Measurements from ENCODE around the gene ACAP3.

The ACAP3 gene

GRCh38 chr1:1298861-1299685, 8.7 kb downstream of the ACAP3 start:
- no peak for DNase-seq

- DNase-seq = no peak
These were observed 9.8 kb downstream of the ACAP3 start for GRCh38 chr1:1297802-1298424.

DNA sequence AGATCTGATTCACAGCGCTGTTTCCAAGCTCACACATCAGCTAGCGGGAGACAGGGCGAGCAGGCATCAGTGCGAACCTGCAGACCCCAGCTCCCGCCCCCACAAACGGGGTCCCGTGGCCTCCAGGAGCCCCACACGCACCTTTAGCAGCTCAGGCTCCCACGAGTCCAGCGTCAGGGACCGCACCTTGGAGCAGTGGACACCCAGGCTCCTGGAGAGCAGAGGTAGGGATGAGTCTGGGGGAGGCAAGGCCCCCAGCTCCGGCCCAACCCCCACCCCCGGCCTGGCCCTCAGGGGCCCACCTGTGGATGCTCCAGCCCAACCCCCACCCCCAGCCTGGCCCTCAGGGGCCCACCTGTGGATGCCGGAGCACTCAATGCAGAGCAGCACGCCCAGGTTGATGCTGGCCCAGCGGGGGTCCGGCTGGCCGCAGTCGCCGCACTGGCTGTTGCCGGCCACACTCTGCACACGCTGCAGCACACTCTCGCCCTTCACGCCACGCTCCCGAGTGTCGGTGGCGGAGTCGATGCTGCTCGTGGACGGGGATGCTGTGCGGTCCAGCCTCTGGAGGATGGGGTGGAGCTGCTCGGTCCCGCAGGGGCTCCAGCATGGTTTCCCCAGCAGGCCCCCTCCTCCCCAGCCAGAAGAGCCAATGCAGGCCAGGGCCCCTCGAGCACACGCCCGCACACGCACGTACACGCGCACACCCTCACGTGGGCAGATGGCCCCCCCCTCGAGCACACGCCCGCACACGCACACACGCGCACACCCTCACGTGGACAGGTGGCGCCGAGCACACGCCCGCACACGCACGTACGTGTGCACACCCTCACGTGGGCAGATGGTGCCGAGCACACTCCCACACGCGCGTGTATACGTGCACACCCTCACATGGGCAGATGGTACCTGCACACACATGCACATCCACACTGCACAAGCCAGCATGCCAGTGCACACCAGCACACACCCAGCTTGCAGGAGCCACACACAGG, 11.4 kb downstream of the ACAP3 start:
- DNase-seq = no peak

DNA sequence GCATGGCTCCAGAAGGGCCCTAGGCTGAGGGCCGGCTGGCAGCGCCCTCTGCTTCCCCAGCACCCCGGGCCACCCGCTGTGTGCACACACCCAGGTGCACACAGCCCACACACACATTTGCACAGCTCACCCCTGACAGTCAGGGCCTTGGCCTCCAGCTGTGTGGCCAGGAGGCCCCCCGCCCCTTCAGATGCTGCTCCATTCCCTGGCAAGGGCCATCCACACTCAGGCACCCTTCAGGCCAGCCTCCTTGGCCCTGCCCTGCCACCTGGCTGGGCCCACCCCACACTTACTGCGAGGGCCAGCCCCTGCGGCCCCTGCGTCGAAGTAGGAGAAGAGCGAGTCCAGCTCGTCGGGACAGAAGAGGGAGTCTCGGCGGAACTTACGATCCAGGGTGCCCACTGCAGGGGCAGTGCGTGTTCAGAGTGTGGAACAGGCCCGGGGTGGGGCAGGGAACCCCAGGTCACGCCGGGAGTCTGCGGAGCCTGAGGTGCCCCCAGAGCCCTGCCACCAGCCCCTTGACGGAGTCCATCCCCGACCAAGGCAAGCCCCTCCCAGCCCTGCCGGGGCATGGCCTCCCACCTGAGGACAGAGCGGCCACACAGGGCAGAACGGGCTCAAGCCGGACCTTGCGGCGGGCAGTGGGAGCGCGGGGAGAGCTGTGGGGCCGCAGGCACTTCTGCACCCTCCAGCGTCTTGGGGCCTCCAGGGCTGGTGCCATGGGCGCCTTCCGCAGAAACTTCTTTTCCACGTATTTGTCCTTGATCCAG, 12.4 kb downstream of the ACAP3 start:
- no peak for DNase-seq

- DNase-seq = no peak
These were observed 13.4 kb downstream of the ACAP3 start for GRCh38 chr1:1294250-1294890.

DNA sequence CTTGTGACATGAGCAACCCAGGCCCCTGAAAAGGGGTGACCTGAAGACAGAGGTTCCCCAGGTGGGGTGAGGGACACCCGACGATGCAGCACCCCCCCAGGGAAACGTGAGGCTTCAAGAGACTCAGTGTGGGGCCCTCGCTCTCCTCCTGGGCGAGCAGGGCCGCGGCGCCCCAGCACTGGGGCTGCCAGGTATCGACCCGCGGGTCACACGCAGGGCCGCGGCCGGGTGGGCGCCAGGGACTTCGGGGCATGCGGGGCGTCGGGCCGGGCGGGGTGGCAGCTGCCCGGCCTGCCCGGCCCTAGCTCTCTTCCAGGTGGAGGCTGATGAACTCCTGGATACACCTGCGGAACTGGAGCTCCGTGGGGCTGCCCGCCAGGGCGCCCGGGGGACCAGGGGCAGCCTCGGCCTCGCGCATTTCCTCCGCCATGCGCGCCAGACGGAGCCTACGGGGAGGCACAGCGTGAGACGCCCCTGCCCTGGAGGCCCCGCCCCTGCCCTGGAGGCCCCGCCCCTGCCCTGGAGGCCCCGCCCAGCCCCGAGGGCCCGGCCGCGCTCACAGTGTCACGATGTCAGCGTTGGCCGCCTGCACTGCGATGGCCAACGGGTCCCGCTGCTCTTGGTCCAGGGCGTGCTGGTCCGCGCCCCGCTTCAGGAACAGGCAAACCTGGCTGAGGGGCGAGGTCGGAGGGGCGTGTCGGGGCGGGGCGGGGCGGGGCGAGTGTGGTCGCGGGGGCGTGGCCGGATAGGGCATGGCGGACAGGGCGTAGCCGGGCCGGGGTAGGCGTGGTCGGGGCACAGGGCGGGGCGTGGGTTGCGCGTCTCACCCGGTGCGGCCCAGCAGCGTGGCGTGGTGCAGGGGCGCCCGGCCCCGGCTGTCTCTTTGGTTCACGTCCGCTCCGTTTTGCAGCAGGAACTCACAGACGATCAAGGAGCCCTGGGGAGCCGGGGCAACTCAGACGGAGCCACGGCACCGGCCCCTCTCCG, 14.2 kb downstream of the ACAP3 start:
- no peak for DNase-seq

DNA sequence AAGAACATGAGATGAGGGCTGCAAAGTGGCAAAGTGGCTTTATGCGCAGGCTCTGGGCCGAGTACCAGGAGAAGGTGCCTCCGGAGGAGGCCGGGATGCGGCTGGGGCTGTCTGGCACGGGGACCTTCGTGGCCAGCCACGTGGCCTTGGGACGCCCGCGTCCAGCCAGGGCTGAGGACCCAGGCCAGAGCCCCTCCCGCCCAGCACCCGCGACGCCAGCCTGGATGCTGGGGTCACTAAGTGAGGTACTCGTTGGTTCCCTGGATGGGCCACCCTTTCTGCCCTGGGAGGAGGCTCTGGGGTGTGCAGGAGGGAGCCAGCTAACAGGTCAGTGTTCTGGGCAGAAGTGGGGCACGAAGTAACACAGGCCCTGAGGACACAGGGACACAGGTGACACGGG, 14.9 kb downstream of the ACAP3 start:
- DNase-seq = no peak

DNA sequence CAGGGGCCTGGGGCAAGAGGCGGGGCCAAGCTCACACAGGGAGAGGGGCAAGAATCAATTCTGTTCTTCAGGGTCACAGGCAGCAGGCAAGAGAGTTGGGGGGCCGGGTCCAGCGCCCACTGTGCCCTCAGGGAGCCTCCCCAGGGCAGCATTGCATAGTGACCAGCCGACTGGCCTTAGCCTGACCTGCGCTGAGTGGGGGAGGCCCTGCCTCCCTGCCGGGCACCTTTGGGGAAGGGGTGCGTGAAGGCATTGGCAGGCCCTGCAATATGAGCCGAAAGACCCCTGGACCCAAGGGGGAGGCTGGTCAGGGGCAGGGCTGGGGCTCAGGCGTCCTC, 15.3 kb downstream of the ACAP3 start:
- DNase-seq = no peak

- DNase-seq = peak; percentile 78 to 94
These were observed 15.9 kb downstream of the ACAP3 start for GRCh38 chr1:1291548-1292441.

DNA sequence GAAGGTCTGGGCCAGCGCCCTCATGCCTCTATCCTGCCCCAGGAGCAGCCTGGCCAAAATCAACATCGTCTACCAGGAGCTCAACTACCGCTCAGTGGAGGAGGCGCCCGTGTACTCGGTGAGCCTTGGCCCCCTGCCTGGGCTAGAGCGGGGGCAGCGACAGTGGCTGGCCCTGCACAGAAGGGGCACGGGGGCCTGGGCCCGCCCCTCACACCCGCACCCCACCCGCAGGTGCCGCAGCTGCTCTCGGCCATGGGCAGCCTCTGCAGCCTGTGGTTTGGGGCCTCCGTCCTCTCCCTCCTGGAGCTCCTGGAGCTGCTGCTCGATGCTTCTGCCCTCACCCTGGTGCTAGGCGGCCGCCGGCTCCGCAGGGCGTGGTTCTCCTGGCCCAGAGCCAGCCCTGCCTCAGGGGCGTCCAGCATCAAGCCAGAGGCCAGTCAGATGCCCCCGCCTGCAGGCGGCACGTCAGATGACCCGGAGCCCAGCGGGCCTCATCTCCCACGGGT, 16.7 kb downstream of the ACAP3 start:
- peak in 1 of 2 experiments; percentile 72 for DNase-seq

DNA sequence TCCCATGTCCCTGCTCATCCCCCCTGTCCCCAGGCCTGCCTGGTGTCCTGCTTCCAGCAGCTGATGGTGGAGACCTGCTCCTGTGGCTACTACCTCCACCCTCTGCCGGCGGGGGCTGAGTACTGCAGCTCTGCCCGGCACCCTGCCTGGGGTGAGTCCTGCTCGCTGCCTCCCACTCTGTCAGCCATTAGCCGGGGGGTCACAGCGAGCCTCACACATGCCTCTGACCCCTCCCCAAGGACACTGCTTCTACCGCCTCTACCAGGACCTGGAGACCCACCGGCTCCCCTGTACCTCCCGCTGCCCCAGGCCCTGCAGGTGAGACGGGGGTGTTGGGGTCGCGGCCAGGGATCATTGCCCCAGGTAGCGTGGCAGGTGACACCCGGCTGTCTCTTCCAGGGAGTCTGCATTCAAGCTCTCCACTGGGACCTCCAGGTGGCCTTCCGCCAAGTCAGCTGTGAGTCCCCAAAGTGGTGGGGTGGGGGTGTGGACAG, 17.4 kb downstream of the ACAP3 start:
- peak in 1 of 2 experiments; percentile 88 for DNase-seq

GRCh38 chr1:1287288-1288110, 20.2 kb downstream of the ACAP3 start:
- DNase-seq = peak in 1 of 2 experiments; percentile 68

GRCh38 chr1:1286313-1287261, 21.1 kb downstream of the ACAP3 start:
- no peak for DNase-seq

DNA sequence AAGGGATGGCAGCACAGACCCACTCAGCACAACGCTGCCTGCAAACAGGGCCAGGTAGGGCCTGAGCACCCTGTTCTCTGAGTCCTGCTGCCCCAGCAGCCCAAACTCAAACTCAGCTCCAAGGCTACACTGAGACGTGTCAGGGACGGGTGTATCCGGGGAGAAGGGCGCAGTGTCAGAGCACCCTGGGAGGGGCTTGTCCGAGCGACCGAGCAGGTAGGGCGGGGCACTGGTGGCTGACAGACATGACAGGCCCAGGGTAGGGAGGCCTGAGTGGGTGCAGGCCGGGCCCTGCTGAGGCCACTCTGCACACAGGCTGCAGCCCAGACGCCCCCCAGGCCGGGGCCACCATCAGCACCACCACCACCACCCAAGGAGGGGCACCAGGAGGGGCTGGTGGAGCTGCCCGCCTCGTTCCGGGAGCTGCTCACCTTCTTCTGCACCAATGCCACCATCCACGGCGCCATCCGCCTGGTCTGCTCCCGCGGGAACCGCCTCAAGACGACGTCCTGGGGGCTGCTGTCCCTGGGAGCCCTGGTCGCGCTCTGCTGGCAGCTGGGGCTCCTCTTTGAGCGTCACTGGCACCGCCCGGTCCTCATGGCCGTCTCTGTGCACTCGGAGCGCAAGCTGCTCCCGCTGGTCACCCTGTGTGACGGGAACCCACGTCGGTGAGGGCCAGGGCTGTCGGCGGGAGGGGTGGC, 22.0 kb downstream of the ACAP3 start:
- DNase-seq = no peak

DNA sequence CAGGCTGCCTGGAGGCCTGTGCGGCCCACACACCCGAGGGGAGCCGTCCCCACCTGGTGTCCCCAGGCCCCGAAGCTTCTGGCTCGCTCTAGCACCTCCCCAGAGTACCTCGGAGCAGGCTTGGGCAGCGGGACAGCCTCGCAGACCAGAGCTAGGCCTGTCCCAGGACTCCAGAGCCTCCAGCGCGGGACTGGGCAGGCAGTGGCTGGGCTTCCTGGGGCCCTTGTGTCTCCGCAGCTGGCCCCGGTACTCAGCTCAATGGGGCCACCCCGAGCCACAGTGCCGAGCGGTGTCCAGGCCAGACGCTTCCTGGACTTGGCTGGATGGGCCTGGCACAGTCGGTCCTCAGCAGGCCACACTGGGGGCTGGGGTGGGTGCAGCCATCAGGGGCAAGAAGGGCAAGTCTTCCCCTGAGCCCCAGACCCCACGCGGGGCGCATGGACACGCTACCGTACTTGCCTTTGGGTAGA, 22.6 kb downstream of the ACAP3 start:
- no peak for DNase-seq
